Amniotic stem cell (primary cell): ENCODE measurements around the gene ECI1.
"Not testable (repeated sequence)": the region's sequence is repeated elsewhere in the genome, so short reads cannot be mapped to it uniquely, and the experiment has no call there.

Source experiments
- DNase-seq: peaks from one replicate; lab custom pipeline; 2025; lab: John Stamatoyannopoulos, UW

ECI1 gene

DNA sequence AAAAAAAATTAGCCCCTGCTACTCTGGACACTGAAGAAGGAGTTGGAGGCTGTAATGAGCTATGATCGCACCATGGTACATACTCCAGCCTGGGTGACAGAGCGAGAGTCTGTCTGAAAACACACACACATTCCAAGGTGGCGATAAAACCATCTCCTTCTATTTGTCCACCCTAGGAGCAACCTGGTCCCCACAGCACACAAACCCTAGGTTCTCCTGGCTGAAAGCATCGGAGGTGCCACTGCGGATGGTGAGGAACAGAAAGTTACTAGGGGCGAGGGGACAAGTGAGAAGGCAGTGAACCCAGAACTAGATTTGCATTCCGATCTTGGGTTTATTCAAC lies 1.4 kb upstream of the ECI1 start:
- DNase-seq = no peak

DNA sequence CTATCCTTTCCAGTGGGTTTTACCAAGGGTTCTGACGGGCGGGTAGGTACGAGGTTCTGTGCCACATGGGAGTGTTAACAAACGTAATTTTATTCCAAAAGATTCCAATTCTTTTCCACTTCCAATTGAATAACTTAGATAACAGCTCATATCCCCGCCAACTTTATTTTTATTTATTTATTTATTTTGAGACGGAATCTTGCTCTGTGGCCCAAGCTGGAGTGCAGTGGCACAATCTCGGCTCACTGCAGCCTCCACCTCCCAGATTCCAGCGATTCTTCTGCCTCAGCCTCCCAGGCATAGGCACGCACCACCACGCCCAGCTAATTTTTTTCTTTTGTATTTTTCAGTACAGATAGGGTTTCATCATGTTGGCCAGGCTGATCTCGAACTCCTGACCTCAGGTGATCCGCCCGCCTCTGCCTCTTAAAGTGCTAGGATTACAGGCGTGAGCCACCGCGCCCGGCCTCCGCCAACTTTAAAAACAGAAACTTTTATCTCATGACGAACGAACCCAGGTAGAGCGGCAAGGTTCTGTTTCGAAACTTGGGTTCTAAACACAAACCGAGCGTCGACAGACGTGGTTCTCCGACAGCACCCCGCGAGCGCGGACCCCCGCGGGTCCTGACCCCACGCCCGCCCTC lies 613 bp downstream of the ECI1 start:
- DNase-seq = no peak

DNA sequence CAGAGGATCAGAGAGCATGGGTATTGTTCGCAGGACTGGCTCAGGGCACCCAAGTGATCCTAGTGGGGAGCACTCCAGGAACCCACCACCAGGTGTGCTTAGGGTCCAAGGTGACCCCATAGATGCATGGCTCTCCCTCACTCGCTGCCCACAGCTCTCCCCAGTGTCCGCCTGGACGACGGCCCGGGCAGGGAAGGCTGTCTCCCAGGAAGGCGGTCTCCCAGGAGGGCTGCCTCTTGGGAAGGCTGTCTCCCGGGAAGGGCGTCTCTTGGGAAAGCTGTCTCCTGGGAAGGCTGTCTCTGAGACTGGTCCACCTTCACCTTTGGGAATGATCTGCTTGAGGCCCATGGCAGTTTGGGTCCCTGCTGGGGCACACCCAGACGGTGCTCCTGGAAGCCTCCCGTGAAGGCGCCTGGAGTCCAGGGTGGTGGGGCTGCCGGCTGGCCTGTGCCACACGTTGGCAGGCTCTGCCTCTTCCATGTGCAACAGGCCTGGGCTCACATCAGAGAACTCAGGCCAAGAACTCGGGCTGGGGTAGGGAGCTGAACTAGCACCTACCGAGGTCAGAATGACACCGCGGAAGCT lies 5.0 kb downstream of the ECI1 start:
- DNase-seq = no peak

DNA sequence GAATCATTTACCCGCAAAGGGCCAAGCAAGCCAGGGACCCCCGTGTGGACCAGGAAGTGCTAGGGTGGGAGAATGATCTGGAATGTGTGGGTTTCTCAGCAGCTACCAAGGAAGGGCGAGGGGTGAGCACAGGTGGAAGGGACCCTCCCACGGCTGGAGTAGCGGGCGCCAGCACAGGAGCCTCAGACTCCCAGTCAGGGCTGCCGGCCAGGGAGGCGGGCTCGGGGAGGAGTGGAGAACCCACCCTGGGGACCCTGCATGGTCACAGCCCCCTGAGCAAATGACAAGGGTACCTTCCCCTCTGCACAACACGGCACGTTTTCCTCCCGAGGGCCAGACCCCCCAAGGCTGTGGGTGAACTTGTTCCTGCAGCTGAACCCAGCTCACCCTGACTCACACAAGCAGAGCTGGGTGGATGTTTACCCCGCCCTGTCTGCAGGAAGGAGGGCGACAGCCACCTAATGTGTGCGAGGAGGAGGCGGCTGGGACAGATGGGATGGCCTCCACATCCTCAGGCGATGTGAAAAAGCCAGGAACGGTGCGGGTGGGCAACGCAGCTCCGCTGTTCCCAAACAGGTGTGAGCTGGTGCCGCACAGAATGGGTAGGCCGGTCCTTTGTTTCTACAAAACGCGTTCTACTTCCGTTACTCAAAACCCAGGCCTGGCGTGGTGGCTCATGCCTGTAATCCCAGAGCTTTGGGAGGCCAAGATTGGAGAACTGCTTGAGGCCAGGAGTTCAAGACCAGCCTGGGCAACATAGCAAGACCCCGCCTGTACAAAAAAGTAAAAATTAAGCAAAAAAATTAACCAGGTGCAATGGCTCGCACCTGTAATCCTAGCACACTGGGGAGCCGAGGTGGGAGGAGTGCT lies 6.2 kb downstream of the ECI1 start:
- no peak for DNase-seq

DNA sequence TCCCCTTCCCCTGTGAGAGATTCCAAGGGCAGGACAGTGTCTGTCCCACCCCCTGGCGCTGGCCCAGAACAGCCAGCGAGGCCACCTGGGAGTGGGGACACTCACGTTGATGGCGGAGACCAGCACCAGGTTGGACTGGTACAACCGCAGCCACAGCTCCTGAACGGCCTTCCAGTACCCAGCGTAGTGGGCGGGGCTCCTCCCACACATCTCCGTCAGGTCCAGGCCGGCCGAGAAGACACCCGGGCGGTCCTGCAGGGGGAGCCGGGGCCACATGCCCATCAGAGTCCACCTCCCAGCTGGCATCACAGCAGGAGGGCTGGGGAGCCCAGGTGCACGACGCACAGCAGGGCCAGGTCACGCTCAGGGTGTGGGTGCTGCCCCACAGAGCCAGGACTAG lies 7.1 kb downstream of the ECI1 start:
- DNase-seq = no peak

DNA sequence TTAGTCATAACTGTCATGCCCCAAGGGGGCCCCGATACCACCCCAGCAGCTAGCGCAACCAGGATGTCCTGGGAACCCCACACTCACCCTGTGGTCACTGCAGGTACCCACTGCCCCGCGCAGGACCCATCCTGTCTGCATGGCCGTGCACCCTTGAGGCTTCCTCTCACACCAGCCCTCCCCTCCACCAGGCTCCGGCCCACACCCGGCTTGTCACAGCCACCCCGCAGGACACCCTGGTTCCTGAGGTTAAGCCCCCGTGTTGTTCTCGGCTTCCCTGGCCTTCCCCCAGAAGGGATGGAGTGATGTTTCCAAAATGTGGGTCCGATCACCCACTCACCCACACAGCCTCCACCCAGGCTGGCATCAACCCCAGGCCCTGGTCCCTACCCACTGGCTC lies 7.6 kb downstream of the ECI1 start:
- DNase-seq = no peak

DNA sequence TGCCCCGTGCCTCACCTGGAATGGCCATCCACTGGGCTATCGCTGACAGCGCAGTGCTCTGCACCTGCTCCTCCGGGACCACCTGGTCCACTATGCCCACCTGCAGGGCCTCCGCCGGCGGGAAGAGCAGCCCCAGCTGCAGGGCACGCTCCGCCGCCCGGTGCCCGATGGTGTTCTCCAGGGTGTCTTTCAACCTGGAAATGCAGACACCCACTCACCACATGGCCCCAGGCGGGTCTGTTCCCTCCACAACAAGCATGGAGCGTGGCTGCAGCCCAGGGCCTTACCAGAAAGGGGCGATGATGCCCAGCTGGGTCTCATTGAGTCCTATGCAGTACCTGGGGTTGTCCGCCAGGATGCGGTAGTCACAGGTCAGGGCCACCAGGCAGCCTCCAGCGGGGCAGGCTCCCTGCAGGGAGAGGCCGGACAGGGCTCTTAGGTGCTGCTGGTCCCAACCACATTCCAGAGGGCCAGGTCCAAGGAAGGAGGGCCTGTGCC lies 8.3 kb downstream of the ECI1 start:
- no peak for DNase-seq

DNA sequence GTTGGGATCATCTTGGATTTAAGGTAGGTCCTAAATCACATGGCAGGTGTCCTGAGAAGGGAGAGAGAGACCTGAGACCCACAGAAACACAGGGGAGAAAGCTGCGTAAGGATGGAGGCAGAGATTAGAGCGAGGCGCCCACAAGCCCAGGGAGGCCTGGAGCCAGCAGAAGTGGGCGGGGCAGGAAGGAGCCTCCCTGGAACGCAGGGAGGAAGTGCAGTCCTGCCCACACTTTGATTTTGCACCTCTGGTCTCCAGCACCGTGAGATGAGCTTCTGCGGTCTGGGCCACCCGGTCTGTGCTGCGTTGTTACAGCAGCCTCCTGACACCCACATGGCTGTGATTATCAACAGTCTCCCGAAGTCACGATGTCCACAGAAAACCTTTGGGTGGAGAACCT lies 8.8 kb downstream of the ECI1 start:
- DNase-seq = no peak

DNA sequence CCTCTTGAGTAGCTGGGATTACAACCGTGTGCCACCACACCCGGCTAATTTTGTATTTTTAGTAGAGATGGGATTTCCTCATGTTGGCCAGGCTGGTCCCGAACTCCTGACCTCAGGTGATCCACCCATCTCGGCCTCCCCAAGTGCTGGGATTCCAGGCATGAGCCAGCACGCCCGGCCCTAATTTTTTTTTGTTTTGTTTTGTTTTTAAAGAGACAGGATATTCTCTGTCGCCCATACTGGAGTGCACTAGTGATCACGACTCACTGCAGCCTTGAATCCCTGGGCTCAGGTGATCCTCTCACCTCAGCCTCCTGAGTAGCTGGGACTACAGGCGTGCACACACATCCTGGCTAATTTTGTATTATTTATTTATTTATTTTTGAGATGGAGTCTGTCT lies 11.1 kb downstream of the ECI1 start:
- DNase-seq = not testable (repeated sequence)

DNA sequence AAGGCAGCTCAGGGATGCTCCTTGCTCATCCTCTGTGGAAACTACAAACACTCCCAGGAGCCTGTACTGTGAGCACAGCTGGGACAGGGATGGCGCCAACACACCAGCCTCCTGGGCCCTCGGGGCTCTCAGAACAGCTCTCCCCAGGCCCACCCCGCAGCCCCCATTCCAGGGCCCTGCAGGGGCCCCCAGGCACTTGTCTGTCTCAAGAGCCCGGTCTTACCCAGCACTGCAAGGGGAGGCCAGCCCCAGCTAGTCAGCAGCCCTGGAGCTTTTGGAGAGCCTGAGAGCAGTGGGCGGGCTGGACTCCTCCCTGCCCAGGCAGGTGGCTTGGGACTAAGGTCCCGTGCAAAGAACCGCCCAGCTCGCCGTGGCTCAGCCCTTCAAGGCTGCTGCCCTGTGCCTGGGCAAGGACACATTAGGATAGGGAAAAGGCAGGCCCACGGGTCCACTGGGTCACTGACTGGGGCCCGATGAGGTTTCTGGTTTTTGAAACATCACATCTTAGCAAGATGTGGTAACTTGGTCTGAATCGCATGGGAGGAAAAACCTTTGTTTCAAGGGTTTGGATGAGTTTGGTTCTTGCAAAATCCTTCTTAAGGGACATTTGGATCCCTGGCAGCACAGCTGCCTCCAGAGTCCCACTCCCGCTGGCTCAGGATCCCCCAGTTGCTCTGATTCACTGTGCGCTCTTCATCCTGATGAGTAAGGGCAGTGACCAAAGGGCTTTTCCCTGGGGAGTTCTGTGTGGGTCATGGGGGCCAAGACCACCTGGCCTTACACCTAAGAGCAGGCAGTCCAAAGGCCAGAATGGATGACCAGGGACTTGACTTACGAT lies 12.3 kb downstream of the ECI1 start:
- DNase-seq = no peak

DNA sequence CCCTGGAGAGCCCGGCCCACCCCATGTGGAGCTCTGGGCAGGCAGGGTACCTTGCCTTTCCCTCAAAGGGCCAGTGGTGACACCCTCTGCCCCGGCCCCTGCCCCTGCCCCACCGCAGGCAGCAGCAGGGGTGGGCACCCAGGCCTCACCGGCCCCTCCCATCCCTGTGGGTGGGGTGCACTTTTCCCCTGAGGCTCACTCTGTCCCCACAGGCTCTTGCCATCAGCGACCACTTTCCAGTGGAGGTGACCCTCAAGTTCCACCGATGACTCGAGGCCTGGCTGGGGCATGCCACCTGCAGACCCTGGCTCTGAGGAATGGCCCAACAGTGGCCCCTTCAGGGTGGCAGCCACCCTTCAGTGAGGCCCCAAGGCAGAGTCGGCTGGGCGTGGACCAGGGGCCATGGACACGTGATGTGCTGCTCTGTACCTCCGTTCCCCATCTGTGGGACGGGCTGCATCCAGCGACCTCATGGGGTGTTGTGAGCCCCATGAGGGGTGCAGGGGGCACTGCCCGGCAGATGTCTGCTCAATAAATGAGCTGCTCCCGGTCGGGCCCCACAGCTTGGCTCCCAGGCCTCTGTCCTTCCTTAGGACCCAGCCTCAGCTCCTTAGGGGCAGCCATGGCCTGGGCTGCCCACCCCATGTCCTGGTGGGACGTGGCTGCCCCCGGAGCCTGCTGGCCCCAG lies 13.1 kb downstream of the ECI1 start:
- DNase-seq = no peak

DNA sequence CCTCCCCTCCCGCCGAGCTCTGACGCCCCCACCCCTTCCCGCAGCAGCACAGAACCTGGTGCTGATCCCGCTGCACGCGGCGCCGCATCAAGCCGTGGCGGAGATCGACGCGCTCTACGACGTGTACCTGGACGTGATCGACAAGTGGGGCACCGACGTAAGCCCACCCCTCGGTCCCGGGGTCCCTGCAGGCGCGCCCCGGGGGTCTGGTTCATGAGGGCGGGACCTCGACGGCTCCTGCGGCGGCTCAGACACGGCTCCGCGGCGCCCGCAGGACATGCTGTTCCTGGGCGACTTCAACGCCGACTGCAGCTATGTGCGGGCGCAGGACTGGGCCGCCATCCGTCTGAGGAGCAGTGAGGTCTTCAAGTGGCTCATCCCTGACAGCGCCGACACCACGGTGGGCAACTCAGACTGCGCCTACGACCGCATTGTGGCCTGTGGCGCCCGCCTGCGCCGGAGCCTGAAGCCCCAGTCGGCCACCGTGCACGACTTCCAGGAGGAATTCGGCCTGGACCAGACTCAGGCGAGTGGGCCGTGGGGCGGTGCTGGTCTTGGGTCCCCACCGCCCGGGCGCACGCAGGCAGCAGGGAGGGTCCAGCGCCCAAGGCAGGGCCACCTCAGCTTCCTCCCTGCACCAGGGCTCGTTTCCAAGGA lies 13.8 kb downstream of the ECI1 start:
- no peak for DNase-seq

DNA sequence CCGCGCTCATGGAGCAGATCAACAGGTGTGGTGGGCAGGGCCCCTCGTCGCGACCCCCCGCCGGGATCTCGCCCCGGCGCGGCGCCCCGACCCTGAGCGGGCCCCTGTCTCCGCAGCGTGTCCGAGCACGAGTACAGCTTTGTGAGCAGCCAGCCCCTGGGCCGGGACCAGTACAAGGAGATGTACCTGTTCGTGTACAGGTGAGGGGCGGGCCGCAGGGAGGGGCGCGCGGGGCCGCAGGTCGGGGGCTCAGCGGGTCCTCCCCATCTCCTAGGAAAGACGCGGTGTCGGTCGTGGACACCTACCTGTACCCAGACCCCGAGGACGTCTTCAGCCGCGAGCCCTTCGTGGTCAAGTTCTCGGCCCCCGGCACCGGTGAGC lies 14.3 kb downstream of the ECI1 start:
- DNase-seq = no peak

DNA sequence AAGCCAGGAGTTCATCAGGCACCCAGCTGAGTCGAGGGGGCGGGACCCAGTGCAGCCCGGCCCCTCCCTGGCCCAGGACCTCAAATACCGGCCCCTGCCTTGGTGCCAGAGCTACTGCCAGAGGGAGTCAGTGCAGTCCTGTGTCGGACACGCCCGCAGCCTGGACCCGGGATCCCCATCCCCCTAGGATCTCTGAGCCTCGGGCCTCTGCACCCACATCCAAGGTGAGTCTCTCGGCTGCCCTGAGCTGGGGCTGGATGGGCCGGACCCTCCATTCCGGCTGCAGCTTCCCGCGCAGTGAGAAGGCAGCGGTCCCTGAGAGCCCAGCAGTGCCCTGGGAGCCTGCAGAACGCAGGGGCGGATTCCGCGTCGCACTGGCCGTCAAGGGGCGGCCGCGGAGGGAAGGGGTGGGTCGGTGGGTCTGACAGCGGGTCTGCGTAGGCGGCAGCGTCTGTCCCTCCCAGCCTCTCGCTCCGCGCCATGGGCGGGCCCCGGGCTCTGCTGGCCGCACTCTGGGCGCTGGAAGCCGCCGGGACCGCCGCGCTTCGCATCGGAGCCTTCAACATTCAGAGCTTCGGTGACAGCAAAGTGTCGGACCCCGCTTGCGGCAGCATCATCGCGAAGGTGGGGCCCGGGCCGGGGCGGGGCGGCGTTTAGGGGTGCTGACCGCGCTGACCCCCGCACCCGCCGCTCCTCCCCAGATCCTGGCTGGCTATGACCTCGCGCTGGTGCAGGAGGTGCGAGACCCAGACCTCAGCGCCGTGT lies 14.9 kb downstream of the ECI1 start, which contains the start of gene DNASE1L2:
Gene DNASE1L2, plus strand, starts transcription at position 108 of the 765 bp plus-strand sequence. Its CDS starts 373 bp downstream, at position 481.
- DNase-seq = no peak

DNA sequence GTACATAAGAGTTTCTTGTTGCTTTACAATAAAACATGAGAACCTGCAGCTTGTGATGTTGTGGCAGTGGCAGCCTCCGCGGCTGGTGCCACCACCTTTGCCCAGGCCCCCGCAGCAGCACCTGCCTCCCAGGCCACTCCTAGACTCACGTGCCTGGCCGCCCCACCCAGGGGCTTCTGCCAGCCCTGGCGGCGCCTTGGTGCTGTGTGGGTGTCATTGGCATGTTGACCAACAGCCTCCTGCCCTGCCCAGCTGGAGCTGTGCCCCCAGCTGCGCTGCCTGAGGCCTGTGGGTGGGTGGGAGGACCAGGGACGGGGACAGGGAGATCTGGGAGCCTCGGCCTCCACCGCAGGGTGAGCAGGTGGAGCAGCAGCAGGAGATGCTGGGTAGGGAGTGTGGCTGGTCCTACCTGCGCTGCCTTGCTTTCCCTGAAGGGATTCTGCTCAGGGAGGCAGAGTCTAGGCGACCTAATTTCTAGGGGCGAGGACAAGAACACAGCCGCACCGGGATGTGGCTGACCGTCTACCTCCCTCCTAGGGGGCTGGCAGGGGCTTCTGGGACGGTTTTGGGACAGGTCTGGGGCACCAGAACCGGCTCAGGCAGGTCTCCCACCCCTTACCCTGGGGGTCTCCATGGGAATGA lies 15.6 kb downstream of the ECI1 start:
- DNase-seq = no peak

DNA sequence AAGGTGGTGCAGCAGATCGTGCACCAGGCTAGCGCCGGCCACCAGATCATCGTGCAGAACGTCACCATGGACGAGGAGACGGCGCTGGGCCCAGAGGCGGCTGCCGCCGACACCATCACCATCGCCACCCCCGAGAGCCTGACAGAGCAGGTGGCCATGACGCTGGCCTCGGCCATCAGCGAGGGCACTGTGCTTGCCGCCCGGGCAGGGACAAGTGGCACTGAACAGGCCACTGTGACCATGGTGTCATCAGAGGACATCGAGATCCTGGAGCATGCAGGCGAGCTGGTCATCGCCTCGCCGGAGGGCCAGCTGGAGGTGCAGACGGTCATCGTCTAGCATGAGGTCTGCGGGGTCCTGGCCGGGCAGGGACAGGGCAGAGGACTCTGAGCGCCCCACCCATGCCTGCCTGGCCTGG lies 16.1 kb downstream of the ECI1 start:
- no peak for DNase-seq

DNA sequence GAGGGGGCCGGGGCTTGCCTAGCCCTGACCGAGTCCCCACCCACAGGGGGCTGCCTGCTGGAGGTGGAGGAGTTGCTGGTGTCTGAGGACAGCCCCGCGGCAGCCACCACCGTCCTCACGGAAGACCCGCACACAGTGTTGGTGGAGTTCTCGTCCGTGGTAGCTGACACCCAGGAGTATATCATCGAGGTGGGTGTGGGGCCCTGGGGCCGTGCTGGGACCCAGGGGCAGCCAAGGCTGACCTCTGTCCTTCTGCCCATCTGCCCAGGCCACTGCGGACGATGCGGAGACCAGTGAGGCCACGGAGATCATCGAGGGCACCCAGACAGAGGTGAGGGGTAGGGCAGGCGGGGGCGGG lies 16.6 kb downstream of the ECI1 start:
- DNase-seq = no peak

DNA sequence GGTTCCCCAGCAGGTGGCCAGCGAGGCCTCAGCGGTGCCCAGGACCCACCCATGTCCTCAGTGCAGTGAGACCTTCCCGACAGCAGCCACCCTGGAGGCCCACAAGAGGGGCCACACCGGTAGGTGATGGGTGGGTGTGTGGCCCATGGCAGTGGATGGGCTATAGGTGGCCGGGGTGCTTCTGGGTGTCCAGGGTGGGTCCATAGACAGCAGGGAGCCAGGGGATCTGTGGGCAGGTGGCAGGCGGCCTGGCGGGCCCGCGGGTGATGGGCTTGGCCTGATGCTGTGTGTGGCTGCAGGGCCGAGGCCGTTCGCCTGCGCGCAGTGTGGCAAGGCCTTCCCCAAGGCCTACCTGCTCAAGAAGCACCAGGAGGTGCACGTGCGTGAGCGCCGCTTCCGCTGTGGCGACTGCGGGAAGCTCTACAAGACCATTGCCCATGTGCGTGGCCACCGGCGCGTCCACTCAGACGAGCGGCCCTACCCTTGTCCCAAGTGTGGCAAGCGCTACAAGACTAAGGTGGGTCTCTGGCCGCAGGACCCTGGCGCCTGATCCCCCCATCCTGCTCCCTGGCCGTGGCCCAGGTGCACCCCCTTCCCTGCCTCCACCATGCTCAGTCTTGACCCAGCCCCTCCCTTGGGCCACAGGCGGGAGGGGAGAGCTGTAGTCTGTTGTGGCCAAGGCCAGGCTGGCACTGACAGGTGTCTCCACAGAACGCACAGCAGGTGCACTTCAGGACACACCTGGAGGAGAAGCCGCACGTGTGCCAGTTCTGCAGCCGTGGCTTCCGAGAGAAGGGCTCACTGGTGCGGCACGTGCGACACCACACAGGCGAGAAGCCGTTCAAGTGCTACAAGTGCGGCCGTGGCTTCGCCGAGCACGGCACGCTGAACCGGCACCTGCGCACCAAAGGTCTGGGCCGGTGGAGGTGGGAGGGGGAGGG lies 17.2 kb downstream of the ECI1 start:
- DNase-seq = no peak
